ENCODE data around the gene NIT2. TPM values are rescaled to one million over a fixed set of nuclear protein-coding genes. Genes with fewer than 3 reads are reported as not detected.
"Not testable (repeated sequence)": the region's sequence is repeated elsewhere in the genome, so short reads cannot be mapped to it uniquely, and the experiment has no call there.

Gene NIT2
- total and polyA plus RNA-seq, 3 donors from 2014 or later = 21.7 to 29.1 (median 22.9) TPM

GRCh38 chr3:100316641-100317069, 17.9 kb upstream of the NIT2 start:
- TF ChIP-seq, protein P1, sequence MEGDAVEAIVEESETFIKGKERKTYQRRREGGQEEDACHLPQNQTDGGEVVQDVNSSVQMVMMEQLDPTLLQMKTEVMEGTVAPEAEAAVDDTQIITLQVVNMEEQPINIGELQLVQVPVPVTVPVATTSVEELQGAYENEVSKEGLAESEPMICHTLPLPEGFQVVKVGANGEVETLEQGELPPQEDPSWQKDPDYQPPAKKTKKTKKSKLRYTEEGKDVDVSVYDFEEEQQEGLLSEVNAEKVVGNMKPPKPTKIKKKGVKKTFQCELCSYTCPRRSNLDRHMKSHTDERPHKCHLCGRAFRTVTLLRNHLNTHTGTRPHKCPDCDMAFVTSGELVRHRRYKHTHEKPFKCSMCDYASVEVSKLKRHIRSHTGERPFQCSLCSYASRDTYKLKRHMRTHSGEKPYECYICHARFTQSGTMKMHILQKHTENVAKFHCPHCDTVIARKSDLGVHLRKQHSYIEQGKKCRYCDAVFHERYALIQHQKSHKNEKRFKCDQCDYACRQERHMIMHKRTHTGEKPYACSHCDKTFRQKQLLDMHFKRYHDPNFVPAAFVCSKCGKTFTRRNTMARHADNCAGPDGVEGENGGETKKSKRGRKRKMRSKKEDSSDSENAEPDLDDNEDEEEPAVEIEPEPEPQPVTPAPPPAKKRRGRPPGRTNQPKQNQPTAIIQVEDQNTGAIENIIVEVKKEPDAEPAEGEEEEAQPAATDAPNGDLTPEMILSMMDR (IDR thresholded peaks at IDR 0.05) = peak; percentile 46 to 61 (median 47)
- TF ChIP-seq POLR2A (IDR thresholded peaks at IDR 0.05) = no peak
- 40 to 42% methylated on average over 8 of the region's 8 CpGs for WGBS, 2 donors
- H3K27ac ChIP-seq = no peak overlapping the region
- no peaks in the 10 kb centered on the region for H3K9me3 ChIP-seq
- H3K4me3 ChIP-seq = no peak overlapping the region
- intact Hi-C loops (cut with DNase I; ENCODE audit: low total_unique reads) = no loop called here
- no peaks in the 10 kb centered on the region for H3K36me3 ChIP-seq (ENCODE audit: low read depth, missing control alignments)
- no peaks in the 10 kb centered on the region for H3K27me3 ChIP-seq
- H3K4me1 ChIP-seq = peaks cover 4% of the 10 kb centered on the region
- DNase-seq = peak; percentile 41

DNA sequence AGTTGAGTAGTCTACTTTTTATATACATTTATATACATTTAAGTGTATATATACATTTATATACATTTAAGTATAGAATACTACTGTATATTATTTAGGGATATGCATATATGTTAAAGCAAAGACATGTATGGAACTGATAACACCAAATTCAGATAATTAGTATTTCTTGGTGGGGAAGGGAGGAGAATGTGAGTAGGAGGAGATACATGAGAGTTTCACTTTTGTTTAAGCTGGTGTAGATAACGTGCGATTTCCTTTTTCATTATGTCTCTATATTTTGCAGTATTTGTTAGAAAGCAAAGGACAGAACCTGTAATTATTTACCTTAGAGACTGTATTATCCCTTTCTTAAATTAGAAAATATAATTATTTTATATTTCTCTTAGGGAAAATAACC, 16.6 kb upstream of the NIT2 start:
- Histone ChIP-seq H3K27me3 (no peaks in the 10 kb centered on the region), H3K9me3 (no peaks in the 10 kb centered on the region), H3K36me3 (ENCODE audit: low read depth, missing control alignments) (no peaks in the 10 kb centered on the region), H3K27ac (no peak overlapping the region), H3K4me1 (peaks cover 4% of the 10 kb centered on the region), H3K4me3 (no peak overlapping the region)
- DNase-seq = no peak
- WGBS, 2 donors = 57 to 67% methylated on average over 2 of the region's 2 CpGs
- intact Hi-C loops (cut with DNase I; ENCODE audit: low total_unique reads) = no loop called here
- no peak for TF ChIP-seq POLR2A (IDR thresholded peaks at IDR 0.05)
- TF ChIP-seq, protein P1 (IDR thresholded peaks at IDR 0.05) = no peak

- 78 to 80% methylated on average over 2 of the region's 2 CpGs for WGBS, 2 donors
- DNase-seq = no peak
- no peaks in the 10 kb centered on the region for H3K36me3 ChIP-seq (ENCODE audit: low read depth, missing control alignments)
- no peak overlapping the region for H3K4me3 ChIP-seq
- no peak overlapping the region for H3K27ac ChIP-seq
- no peaks in the 10 kb centered on the region for H3K9me3 ChIP-seq
- TF ChIP-seq, protein P1 (IDR thresholded peaks at IDR 0.05) = no peak
- TF ChIP-seq POLR2A (IDR thresholded peaks at IDR 0.05) = no peak
- peaks cover 4% of the 10 kb centered on the region for H3K4me1 ChIP-seq
- H3K27me3 ChIP-seq = no peaks in the 10 kb centered on the region
- intact Hi-C loops (cut with DNase I; ENCODE audit: low total_unique reads) = no loop called here
Measured at GRCh38 chr3:100319951-100320350, 14.6 kb upstream of the NIT2 start.

DNA sequence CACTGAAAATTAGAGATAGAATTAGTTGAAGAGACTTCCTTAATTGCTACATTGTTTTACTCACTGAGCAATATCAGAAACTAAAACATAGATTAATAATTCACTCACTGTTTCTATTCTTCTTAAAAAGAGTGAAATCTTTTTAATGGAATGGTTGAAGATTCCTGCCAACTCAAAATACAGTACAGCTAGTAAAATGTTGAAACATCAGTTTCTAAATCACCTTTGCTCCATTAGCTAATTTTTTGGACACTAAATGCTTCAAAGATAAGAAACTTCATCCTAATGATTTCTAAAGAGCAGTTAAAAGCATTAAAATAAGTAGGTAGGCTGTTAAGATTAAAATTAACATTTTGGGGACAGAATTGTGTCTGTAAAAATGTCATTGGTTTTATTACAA, 10.5 kb upstream of the NIT2 start:
- intact Hi-C loops (cut with DNase I; ENCODE audit: low total_unique reads) = no loop called here
- no peak for TF ChIP-seq POLR2A (IDR thresholded peaks at IDR 0.05)
- TF ChIP-seq, protein P1 (IDR thresholded peaks at IDR 0.05) = no peak
- no peaks in the 10 kb centered on the region for H3K36me3 ChIP-seq (ENCODE audit: low read depth, missing control alignments)
- no peaks in the 10 kb centered on the region for H3K27me3 ChIP-seq
- no peak overlapping the region for H3K27ac ChIP-seq
- no peaks in the 10 kb centered on the region for H3K4me1 ChIP-seq
- no peaks in the 10 kb centered on the region for H3K9me3 ChIP-seq
- H3K4me3 ChIP-seq = no peak overlapping the region
- DNase-seq = no peak

GRCh38 chr3:100325827-100326226, 8.7 kb upstream of the NIT2 start:
- no peaks in the 10 kb centered on the region for H3K9me3 ChIP-seq
- no peaks in the 10 kb centered on the region for H3K27me3 ChIP-seq
- no peak overlapping the region for H3K27ac ChIP-seq
- DNase-seq = no peak
- intact Hi-C loops (cut with DNase I; ENCODE audit: low total_unique reads) = no loop called here
- TF ChIP-seq POLR2A (IDR thresholded peaks at IDR 0.05) = no peak
- TF ChIP-seq, protein P1 (IDR thresholded peaks at IDR 0.05) = no peak
- H3K4me3 ChIP-seq = no peak overlapping the region
- H3K36me3 ChIP-seq (ENCODE audit: low read depth, missing control alignments) = no peaks in the 10 kb centered on the region
- no peaks in the 10 kb centered on the region for H3K4me1 ChIP-seq

GRCh38 chr3:100327377-100327776, 7.2 kb upstream of the NIT2 start:
- DNase-seq; H3K4me3 ChIP-seq; H3K9me3 ChIP-seq; intact Hi-C loops (cut with DNase I; ENCODE audit: low total_unique reads); H3K4me1 ChIP-seq; H3K27ac ChIP-seq; H3K27me3 ChIP-seq; H3K36me3 ChIP-seq (ENCODE audit: low read depth, missing control alignments): not testable (repeated sequence)
- 91 to 97% methylated on average over 5 of the region's 5 CpGs for WGBS, 2 donors
